Smooth muscle cell (in vitro differentiated cells): ENCODE data around the gene CPZ. TPM values are rescaled to one million over a fixed set of nuclear protein-coding genes. Genes with fewer than 3 reads are reported as not detected.

ENCODE experiments used
- DNase-seq: peaks from one replicate; lab custom pipeline; 2025; ENCODE audit not compliant: unreplicated experiment; lab: John Stamatoyannopoulos, UW
- H2AFZ ChIP-seq: fragments of 200-600 bp; sonication (generic); 2 replicates; pipeline ENCODE4 v1.6.0; 2016; ENCODE audit warnings: antibody characterized with exemption, low read depth, mild to moderate bottlenecking
- H3F3A ChIP-seq: fragments of 200-600 bp; sonication (generic); 2 replicates; pipeline ENCODE4 v1.6.0; 2017; ENCODE audit warnings: antibody characterized with exemption, low read depth
- H3K27ac ChIP-seq: fragments of 200-600 bp; sonication (generic); 2 replicates; pipeline ENCODE4 v1.5.1; 2016; ENCODE audit warnings: low read depth, mild to moderate bottlenecking
- H3K27me3 ChIP-seq: fragments of 200-600 bp; sonication (generic); 2 replicates; pipeline ENCODE4 v1.6.1; 2016; ENCODE audit warnings: low read depth, mild to moderate bottlenecking
- H3K36me3 ChIP-seq: fragments of 200-600 bp; sonication (generic); 2 replicates; pipeline ENCODE4 v1.5.1; 2016; ENCODE audit warnings: low read depth
- H3K4me1 ChIP-seq: fragments of 200-600 bp; sonication (generic); 2 replicates; pipeline ENCODE4 v1.5.1; 2016; ENCODE audit warnings: low read depth
- H3K4me2 ChIP-seq: fragments of 200-600 bp; sonication (generic); 2 replicates; pipeline ENCODE4 v1.6.0; 2016; ENCODE audit warnings: mild to moderate bottlenecking
- H3K4me3 ChIP-seq: fragments of 200-600 bp; sonication (generic); 2 replicates; pipeline ENCODE4 v1.5.1; 2016; ENCODE audit warnings: mild to moderate bottlenecking
- H3K79me2 ChIP-seq: fragments of 200-600 bp; sonication (generic); 2 replicates; pipeline ENCODE4 v1.6.0; 2016; ENCODE audit warnings: low read depth, mild to moderate bottlenecking
- H3K9ac ChIP-seq: fragments of 200-600 bp; sonication (generic); 2 replicates; pipeline ENCODE4 v1.6.0; 2016; ENCODE audit warnings: low read depth
- H3K9me3 ChIP-seq: fragments of 200-600 bp; sonication (generic); replicated peaks from 2 replicates; pipeline ENCODE4 v1.5.1; 2016; ENCODE audit warnings: low read depth
- H4K20me1 ChIP-seq: fragments of 200-600 bp; sonication (generic); 2 replicates; pipeline ENCODE4 v1.6.0; 2016; ENCODE audit warnings: low read depth
- CTCF ChIP-seq: fragments of 200-600 bp; sonication (generic); IDR thresholded peaks from 2 replicates; pipeline ENCODE4 v1.5.1; 2017; ENCODE audit warnings: borderline replicate concordance, mild to moderate bottlenecking, antibody characterized with exemption; ENCODE audit not compliant: insufficient read depth, poor library complexity, severe bottlenecking
- WGBS: methylation state at CpG from one replicate; pipeline ENCODE4 v1.1.7; 2016; ENCODE audit warnings: low lambda C conversion rate; 5-methylcytosine and 5-hydroxymethylcytosine counted together
- polyA plus RNA-seq: library from polyadenylated mRNA; unstranded; fragments of >200 nt; fragmentation: Nextera tagmentation; extraction: Ambion mirVana; gene quantifications from 2 replicates; pipeline ENCODE4 v1.2.1, GENCODE V29; 2016
- total RNA-seq: library from RNA; depleted of rRNA; stranded (reverse); fragments of >200 nt; gene quantifications from 2 replicates; pipeline ENCODE4 v1.2.3, GENCODE V29; 2014

The CPZ gene
- total and polyA plus RNA-seq, 2 experiments from 2014 or later: 12.0 to 35.9 TPM

DNA sequence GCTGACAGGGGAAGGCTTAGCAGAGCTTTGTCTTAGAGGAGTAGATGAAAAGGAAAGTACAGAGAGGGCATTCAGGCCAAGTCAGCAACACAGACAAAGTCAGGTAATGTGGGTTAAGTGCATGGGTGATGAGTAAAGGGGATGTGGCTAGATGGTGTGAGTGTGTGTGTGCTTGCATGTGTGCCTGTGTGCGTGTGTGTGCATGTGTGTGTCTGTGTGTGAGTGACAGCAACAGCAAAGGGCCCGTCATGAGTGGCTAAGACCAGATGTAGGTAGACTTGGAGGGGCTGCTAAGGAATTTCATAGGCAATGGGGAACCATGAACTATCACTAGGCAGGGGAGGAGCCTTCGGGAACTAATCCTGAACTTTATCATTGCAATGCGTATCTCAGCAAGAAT lies 14.6 kb upstream of the CPZ start:
- H2AFZ ChIP-seq: no peak overlapping the region
- no peaks in the 10 kb centered on the region for H3K79me2 ChIP-seq
- WGBS: 94% methylated on average over 4 of the region's 4 CpGs
- H3K4me1 ChIP-seq: peaks cover 7% of the 10 kb centered on the region
- no peaks in the 10 kb centered on the region for H4K20me1 ChIP-seq
- no peak overlapping the region for H3K4me3 ChIP-seq
- DNase-seq: no peak
- H3K36me3 ChIP-seq: no peaks in the 10 kb centered on the region
- no peak for TF ChIP-seq CTCF
- H3K27me3 ChIP-seq: peaks cover 52% of the 10 kb centered on the region
- H3K9me3 ChIP-seq: no peaks in the 10 kb centered on the region
- no peak overlapping the region for H3K27ac ChIP-seq
- H3K4me2 ChIP-seq: no peak overlapping the region
- no peak overlapping the region for H3K9ac ChIP-seq
- H3F3A ChIP-seq: no peaks in the 10 kb centered on the region

- H3K27ac ChIP-seq: no peak overlapping the region
- H3K4me2 ChIP-seq: no peak overlapping the region
- no peaks in the 10 kb centered on the region for H3F3A ChIP-seq
- WGBS: 86% methylated on average over 3 of the region's 3 CpGs
- no peaks in the 10 kb centered on the region for H3K79me2 ChIP-seq
- no peak overlapping the region for H3K4me3 ChIP-seq
- no peak for TF ChIP-seq CTCF
- no peaks in the 10 kb centered on the region for H4K20me1 ChIP-seq
- peaks cover 7% of the 10 kb centered on the region for H3K4me1 ChIP-seq
- peaks cover 57% of the 10 kb centered on the region for H3K27me3 ChIP-seq
- DNase-seq: no peak
- no peak overlapping the region for H3K9ac ChIP-seq
- H3K9me3 ChIP-seq: no peaks in the 10 kb centered on the region
- H2AFZ ChIP-seq: no peak overlapping the region
- no peaks in the 10 kb centered on the region for H3K36me3 ChIP-seq
Measured at GRCh38 chr4:8578717-8579116, 13.8 kb upstream of the CPZ start.

- Histone ChIP-seq H3K9ac (no peak overlapping the region), H3K27me3 (peaks cover 64% of the 10 kb centered on the region), H3K4me1 (peaks cover 7% of the 10 kb centered on the region), H2AFZ (no peak overlapping the region), H3K4me2 (no peak overlapping the region), H3K4me3 (peak overlapping the region; percentile 5), H3K36me3 (no peaks in the 10 kb centered on the region), H4K20me1 (no peaks in the 10 kb centered on the region), H3K27ac (no peak overlapping the region), H3F3A (no peaks in the 10 kb centered on the region), H3K79me2 (no peaks in the 10 kb centered on the region), H3K9me3 (no peaks in the 10 kb centered on the region)
- DNase-seq: no peak
- no peak for TF ChIP-seq CTCF
- 36% methylated on average over 12 of the region's 12 CpGs for WGBS
Measured at GRCh38 chr4:8579526-8580320, 12.8 kb upstream of the CPZ start.
